Urinary bladder (tissue), 4 donors: ENCODE data around the gene ANGEL1. TPM values are rescaled to one million over a fixed set of nuclear protein-coding genes. Genes with fewer than 3 reads are reported as not detected.
A peak's percentile ranks its signal among the peaks of the same experiment; 100 is the strongest.

Experiments used
- DNase-seq: peaks from one replicate; pipeline ENCODE4 v3.0.0-alpha.2; 2015; ENCODE audit errors: extremely low spot score
- H3K27ac ChIP-seq: one replicate; pipeline ENCODE4 v1.5.1; 2013; ENCODE audit warnings: low read depth, mild to moderate bottlenecking, moderate library complexity
- H3K36me3 ChIP-seq: one replicate; pipeline ENCODE4 v1.6.1; 2013; ENCODE audit warnings: mild to moderate bottlenecking, moderate library complexity; ENCODE audit not compliant: insufficient read depth
- H3K4me1 ChIP-seq: one replicate; pipeline ENCODE4 v1.6.1; 2013; ENCODE audit warnings: mild to moderate bottlenecking, moderate library complexity; ENCODE audit not compliant: insufficient read depth
- H3K4me3 ChIP-seq: one replicate; pipeline ENCODE4 v1.5.1; 2013; ENCODE audit warnings: low read depth, low read length
- WGBS: extraction: QIAGEN DNeasy Blood & Tissue Kit; methylation state at CpG from one replicate; pipeline ENCODE4 v1.1.7; 2013; 5-methylcytosine and 5-hydroxymethylcytosine counted together
- polyA plus RNA-seq: library from polyadenylated mRNA; stranded (reverse); fragments of 200-250 nt; gene quantifications from one replicate; pipeline ENCODE4 v1.2.3, GENCODE V29; 2013
- total RNA-seq: library from RNA; depleted of rRNA; stranded (reverse); fragments of >200 nt; gene quantifications from one replicate; pipeline ENCODE4 v1.2.3, GENCODE V29; 2014
- donor health status: healthy with polysubstance abuse.
- donor health status: healthy.

Gene ANGEL1
- total and polyA plus RNA-seq, 2 donors: 10.7 to 11.9 TPM

DNA sequence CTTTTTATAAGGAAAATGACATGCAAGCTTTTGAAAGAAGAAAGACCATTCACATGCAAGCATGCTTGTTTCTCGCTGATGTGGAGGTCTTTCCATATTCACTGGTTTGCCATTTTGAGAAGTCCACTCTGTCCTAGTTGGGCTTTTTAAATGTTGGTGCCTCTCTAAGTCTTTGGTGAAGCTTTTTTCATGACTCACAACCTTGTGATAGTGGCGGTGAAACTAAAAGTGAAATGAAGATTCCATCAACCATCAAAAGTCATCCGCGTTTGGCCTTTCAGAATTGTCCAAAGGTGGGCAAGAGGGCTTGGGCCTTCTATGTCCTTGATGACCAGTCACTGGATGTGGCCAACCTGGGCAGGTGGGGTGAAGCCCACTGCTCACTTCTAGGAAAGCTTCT, 17.9 kb upstream of the ANGEL1 start:
- H3K4me1 ChIP-seq: no peaks in the 10 kb centered on the region
- DNase-seq: no peak
- WGBS: 95% methylated on average over 4 of the region's 4 CpGs
- H3K36me3 ChIP-seq: no peaks in the 10 kb centered on the region
- no peak overlapping the region for H3K27ac ChIP-seq
- H3K4me3 ChIP-seq: no peak overlapping the region

DNA sequence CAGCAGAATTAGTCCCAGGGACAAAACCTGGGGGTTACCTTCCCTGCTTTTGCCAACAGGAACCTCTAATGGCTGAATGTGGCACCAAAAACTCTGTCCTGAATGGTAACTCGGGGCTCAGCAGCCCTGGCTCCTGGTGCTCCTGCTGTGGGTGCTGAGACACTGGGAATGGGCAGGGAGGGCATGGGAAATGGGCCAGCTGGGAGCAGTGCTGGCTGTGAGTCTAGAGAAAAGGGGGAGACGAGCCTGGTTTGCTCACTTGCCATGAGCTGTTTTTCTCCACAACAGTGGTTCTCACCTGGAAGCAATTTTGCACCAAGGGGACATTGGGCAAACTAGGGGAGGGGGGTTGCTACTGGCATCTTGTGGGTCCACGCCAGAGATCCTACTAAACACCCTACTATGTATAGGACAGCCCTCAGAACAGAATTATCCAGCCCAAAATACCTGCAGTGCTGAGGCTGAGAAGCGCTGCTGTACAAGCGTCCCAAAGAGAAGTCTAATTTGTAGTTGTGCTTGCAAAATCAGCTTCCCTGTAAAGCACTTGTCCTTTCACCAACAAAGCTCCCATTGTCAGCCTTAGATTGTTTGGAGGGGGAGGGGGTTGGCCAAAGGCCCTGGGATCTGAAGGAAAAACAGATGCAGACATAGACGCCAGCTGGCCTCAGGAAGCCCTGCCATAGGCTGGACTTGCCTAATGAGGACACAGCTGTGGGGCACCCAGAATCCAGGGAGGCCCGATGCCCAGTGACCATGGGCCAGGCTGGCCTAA, 17.2 kb upstream of the ANGEL1 start:
- no peak for DNase-seq
- WGBS: 77% methylated on average over 7 of the region's 7 CpGs
- Histone ChIP-seq H3K36me3 (no peaks in the 10 kb centered on the region), H3K4me1 (no peaks in the 10 kb centered on the region), H3K27ac (no peak overlapping the region), H3K4me3 (no peak overlapping the region)

DNA sequence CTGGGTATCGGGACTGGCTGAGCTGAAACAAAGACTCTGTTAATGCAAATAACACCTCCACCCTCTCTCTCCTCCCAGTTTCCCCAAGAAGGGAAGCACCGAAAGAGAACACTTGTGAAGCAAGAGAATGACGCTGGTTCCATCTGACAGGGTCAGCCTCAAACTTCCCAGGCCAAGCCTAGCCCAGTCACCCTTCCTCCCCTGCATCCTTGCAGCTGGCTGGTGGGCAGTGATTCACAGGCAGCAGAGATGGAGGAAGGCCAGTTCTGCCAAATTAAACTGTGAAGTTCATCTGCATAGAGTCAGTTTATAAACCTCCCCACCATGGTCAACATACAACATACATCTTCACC, 16.3 kb upstream of the ANGEL1 start:
- no peak overlapping the region for H3K27ac ChIP-seq
- no peaks in the 10 kb centered on the region for H3K36me3 ChIP-seq
- 78% methylated on average over 3 of the region's 3 CpGs for WGBS
- no peaks in the 10 kb centered on the region for H3K4me1 ChIP-seq
- no peak for DNase-seq
- H3K4me3 ChIP-seq: no peak overlapping the region

DNA sequence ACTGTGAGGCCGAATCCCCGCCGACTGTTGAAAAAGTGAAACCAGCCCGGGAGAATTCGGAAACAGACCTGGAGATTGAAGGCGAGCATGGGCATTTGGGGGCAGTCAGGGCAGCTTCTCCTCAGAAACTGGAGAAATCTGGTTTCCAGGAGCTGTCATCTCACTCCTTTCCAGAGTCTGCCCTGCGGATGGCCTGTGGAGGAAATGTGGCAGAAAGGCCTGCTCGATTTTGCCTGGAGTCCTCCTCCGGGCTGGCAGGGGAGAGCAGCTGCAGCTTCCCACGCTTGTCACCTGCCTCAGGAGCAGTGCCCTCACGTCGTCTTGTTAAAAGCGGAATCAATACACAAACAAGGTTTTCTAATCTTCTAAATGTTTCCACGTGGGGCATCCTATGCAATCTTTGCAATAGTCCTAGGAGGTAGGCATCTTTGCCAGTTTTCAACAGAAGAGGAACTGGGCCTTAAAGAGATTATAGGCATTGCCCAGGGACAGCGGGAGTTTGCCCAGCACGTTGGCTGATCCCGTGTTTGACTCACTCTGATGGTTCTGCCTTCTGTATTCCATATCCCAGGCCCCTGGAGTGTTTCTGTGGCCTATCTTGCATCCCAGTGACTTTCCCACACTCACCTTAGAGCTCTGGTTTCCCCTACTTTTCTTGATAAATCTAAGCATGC, 15.8 kb upstream of the ANGEL1 start:
- no peaks in the 10 kb centered on the region for H3K4me1 ChIP-seq
- H3K36me3 ChIP-seq: no peaks in the 10 kb centered on the region
- WGBS: 57% methylated on average over 17 of the region's 17 CpGs
- no peak overlapping the region for H3K27ac ChIP-seq
- DNase-seq: no peak
- H3K4me3 ChIP-seq: no peak overlapping the region

DNA sequence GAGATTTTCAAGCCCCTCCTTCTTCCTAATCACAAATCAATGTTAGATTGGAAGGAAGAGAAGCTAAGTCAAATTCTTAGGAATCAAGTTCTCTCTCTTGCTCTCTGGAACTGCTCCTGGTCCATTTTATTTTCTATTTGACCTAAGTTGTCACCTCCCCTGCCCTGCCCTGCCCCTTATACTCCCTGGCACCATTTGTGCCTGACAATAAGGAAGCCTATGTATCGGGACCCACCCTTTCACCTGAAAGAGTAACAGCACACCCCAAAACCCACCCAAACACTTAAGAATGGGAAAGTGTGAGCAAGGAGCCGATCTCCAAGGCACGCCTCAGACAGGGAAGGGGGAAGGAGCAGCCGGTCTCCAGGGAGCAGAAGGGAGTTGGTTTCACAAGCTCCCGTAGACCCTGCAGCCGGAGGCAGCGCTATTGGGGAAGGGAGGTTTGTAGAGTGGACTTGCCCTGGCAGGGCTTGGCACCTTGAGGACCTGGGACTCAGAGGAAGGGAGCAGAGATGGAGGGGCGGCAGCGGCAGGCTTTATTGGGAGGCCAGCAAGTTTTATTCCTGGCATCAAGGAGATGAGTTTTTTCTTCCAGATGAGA, 15.1 kb upstream of the ANGEL1 start:
- DNase-seq: no peak
- 43% methylated on average over 9 of the region's 9 CpGs for WGBS
- no peaks in the 10 kb centered on the region for H3K4me1 ChIP-seq
- no peaks in the 10 kb centered on the region for H3K36me3 ChIP-seq
- no peak overlapping the region for H3K27ac ChIP-seq
- no peak overlapping the region for H3K4me3 ChIP-seq

DNA sequence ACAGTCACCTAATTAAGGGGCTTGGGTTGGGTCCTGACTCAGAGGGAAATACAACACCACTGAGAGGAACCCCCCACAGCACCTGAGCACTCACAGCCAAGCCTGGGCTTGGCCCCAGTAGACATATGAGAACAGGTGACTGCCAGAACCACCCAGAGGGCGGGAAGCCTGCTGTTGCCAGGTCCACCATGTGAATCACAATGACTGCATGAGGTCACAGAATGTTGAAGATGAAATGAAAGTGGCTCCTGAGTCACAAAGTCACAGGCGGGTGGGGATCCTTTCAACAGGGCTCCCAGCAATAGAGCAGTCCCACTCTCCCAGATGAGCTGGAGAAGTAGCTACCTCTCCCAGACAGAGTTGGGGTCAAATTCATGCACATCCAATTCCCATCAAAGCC, 13.4 kb upstream of the ANGEL1 start, which contains the start of gene LRRC74A:
TSS of gene LRRC74A (plus strand) at position 287 of the 400 bp plus-strand sequence. CDS start 290 bp downstream, outside the sequence.
- 94% methylated on average over 2 of the region's 2 CpGs for WGBS
- no peak within 1 kb of the TSS for H3K27ac ChIP-seq

DNA sequence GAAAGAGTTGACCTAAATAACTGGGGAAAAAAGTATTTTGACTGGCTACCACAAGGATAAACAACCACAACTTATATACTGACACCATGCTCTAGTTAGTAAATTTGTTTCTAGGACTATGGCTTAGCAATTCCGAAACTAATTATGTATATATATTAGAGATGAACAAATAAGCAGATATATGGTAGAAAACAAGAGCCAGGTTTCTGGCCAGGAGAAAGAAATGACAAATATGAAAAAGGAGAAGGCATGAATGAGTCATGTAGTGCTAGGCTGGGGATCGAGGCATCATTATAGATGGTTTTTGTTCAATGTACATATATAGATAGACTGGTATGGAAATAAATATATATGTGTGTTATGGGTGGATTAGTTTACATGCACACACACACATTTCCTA, 8.0 kb upstream of the ANGEL1 start:
- 83% methylated on average over 2 of the region's 2 CpGs for WGBS
- DNase-seq: no peak
- H3K4me1 ChIP-seq: no peaks in the 10 kb centered on the region
- H3K36me3 ChIP-seq: no peaks in the 10 kb centered on the region
- H3K27ac ChIP-seq: no peak overlapping the region
- H3K4me3 ChIP-seq: no peak overlapping the region

More for the DNA sequence above, 13.4 kb upstream of the ANGEL1 start, which contains the start of gene LRRC74A:
- no peaks in the 10 kb centered on the region for H3K4me1 ChIP-seq
- no peak for DNase-seq
- H3K36me3 ChIP-seq: no peaks in the 10 kb centered on the region
- H3K4me3 ChIP-seq: no peak within 1 kb of the TSS

DNA sequence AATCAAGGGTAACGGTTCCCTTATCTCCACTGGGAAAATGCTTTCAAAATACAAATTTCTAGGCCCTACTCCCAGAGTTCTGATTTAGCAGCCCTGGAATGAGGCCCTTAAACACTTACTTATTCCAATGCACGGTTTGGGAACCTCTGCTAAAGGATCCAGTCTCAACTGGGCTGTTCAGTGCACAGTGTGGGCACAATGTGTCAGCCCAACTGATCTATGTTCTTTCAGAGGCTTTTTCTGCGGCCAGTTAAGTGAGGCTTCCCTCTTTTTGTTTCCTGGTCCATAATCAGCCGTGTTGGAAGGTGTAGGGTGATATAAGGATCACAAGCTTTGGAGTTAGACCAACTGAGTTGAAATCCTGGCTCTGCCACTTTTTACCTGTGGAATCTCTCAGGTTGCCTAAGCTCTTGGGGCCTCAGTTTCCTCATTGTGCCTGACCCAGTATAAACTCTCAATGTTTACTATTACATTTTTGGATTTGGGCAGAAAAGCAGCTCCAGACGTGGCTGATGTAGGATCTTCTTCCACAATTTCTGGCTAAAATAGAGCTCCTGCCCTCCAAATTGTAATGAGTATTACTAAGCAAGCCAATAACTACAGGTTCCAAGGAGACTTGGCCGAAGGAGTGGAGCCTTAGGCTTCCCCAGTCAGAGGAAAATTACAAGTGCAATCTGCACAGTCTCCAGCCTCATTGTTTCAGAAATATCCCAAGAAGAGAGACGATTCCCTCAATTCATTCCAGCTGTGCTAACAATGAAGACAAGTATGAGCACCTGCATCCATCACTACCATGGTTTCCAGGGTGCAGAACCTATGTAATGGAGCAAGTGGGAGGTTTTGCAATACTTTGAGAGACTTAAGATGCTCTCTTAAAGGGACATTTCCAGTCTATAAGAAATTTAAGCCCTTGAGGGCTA, 2.3 kb upstream of the ANGEL1 start:
- 65% methylated on average over 7 of the region's 7 CpGs for WGBS
- no peak overlapping the region for H3K27ac ChIP-seq
- no peaks in the 10 kb centered on the region for H3K4me1 ChIP-seq
- no peak for DNase-seq
- no peaks in the 10 kb centered on the region for H3K36me3 ChIP-seq
- no peak overlapping the region for H3K4me3 ChIP-seq

DNA sequence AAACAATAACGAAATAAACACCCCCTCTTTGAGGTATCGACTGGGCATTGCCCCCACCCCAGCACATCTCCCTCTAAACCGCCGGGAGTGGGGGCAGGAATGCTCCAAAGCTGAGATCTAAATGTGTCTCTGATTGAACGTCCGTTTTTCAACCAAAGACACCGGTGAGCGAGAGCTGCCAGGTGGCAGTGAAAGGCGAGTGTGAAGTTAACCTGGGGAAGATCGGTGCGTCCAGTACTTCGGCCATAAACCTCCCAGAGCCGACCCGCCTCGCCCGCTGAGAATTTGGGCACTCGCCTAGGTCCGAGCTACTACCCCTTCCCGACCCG, 625 bp downstream of the ANGEL1 start:
- Histone ChIP-seq H3K36me3 (no peaks in the 10 kb centered on the region), H3K4me1 (no peaks in the 10 kb centered on the region), H3K4me3 (peak overlapping the region; percentile 66), H3K27ac (peak overlapping the region; percentile 40)
- DNase-seq: no peak
- WGBS: under 1% methylated on average over 20 of the region's 20 CpGs

DNA sequence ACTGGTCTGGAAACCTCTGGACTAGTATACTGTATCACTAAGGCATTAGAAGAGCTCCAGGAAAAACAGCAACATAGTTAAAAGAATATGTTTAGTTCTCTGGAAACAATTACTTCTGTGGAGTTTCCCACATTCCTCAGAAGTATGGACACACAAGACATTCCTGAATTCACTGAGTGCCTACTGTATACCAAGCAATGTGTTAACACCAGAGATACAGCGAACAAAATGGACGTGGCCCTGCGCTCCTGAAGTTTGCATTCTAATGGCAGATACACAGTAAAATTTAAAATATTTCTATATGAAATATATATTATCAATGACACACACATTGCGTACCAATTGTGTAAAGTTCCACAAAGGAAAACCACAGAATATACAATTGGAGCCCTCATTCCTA, 1.1 kb downstream of the ANGEL1 start:
- H3K27ac ChIP-seq: no peak overlapping the region
- 73% methylated on average over 4 of the region's 4 CpGs for WGBS
- no peak for DNase-seq

DNA sequence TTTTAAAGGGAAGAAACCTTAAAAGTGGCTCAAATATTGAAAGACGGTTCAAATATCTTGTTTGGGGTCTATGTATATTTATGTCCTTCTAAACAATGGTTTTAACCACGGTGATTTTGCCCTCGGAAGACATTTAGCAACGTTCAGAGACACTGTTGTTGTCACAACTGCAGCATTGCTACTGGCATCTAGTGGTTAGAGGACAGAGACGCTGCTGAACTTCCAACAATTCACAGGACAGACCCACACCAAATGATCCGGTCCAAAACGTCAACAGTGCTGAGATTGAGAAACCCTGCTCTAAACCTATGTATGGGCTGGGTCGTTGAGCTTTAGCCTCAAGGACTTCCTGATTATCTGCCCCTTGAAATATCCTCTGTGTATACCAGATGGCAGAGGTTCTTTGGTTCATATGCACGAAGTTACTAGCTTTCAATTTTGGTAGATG, 1.7 kb downstream of the ANGEL1 start:
- 5% methylated on average over 9 of the region's 9 CpGs for WGBS
- H3K36me3 ChIP-seq: peaks cover 1% of the 10 kb centered on the region
- H3K4me3 ChIP-seq: no peak overlapping the region
- no peak overlapping the region for H3K27ac ChIP-seq
- no peaks in the 10 kb centered on the region for H3K4me1 ChIP-seq
- no peak for DNase-seq

More for the DNA sequence above, 1.1 kb downstream of the ANGEL1 start:
- H3K36me3 ChIP-seq: no peaks in the 10 kb centered on the region
- no peaks in the 10 kb centered on the region for H3K4me1 ChIP-seq
- H3K4me3 ChIP-seq: peak overlapping the region; percentile 66

DNA sequence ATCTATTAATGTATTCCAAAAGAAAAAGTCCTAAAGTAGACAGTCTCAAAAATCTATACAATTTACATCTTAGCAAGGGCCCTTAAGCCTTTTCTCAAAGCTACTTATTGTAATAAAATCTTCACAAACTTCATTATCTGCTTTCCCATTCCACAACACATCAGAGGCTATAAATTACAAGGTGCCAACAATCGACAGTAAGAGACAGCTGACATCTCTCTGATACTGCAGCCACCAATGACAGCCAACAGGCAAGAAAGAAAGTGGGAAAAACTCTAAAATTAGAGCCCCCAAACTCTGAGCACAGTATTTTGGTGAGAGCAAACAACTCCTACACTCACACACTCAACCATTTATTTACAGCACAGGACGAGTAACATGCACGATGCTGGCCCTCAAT, 2.2 kb downstream of the ANGEL1 start:
- Histone ChIP-seq H3K4me3 (no peak overlapping the region), H3K27ac (no peak overlapping the region), H3K36me3 (peaks cover 1% of the 10 kb centered on the region), H3K4me1 (no peaks in the 10 kb centered on the region)
- DNase-seq: no peak
- WGBS: 31% methylated on average over 3 of the region's 3 CpGs

DNA sequence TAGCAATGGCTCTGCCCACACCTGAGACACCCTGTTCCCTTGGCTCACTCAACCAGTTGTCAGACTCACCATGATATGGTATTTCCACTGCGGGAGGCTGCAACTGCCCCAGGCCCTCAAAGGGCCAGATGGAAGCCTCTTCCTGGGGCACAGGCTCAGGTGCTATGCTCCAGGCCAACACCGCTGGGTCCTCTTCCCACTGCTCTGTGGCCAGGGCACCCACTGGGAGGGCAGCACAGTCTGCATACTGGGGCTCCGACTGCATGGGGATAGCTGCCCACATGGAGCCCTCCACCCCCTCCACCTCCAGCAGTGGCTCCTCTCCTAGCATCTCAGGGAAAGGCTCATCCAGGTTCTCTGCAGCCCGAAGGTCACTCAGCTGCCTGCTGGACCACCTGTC, 3.7 kb downstream of the ANGEL1 start:
- Histone ChIP-seq H3K36me3 (peaks cover 1% of the 10 kb centered on the region), H3K27ac (no peak overlapping the region), H3K4me1 (no peaks in the 10 kb centered on the region), H3K4me3 (no peak overlapping the region)
- DNase-seq: no peak
- 99% methylated on average over 4 of the region's 4 CpGs for WGBS
